G401.6 (cell line): ENCODE data around the gene AUTS2.

Source experiments
- FAIRE-seq: peaks from 2 replicates; lab custom pipeline; 2012; peaks lifted over from hg19 to GRCh38; lab: Jason Lieb, UNC

Gene AUTS2

GRCh38 chr7:69723663-69724062 is 125.4 kb downstream of the AUTS2 start:
- FAIRE-seq = no peak

GRCh38 chr7:69728304-69728703 is 130.0 kb downstream of the AUTS2 start:
- FAIRE-seq = no peak

GRCh38 chr7:69732203-69732602 is 133.9 kb downstream of the AUTS2 start:
- no peak for FAIRE-seq

GRCh38 chr7:69735582-69735981 is 137.3 kb downstream of the AUTS2 start:
- no peak for FAIRE-seq

GRCh38 chr7:69736126-69736810 is 138.0 kb downstream of the AUTS2 start:
- no peak for FAIRE-seq

GRCh38 chr7:69738396-69738951 is 140.2 kb downstream of the AUTS2 start:
- FAIRE-seq = no peak

- no peak for FAIRE-seq
These were observed 140.9 kb downstream of the AUTS2 start for GRCh38 chr7:69739190-69739589.

GRCh38 chr7:69739931-69740431 is 141.7 kb downstream of the AUTS2 start:
- no peak for FAIRE-seq

GRCh38 chr7:69742237-69742636 is 144.0 kb downstream of the AUTS2 start:
- FAIRE-seq = no peak

GRCh38 chr7:69743436-69743835 is 145.2 kb downstream of the AUTS2 start:
- FAIRE-seq = no peak

GRCh38 chr7:69744026-69744425 is 145.8 kb downstream of the AUTS2 start:
- no peak for FAIRE-seq

- FAIRE-seq = no peak
These were observed 148.1 kb downstream of the AUTS2 start for GRCh38 chr7:69746383-69746782.

- FAIRE-seq = no peak
These were observed 148.9 kb downstream of the AUTS2 start for GRCh38 chr7:69747144-69747543.

GRCh38 chr7:69748530-69748929 is 150.3 kb downstream of the AUTS2 start:
- FAIRE-seq = no peak

- no peak for FAIRE-seq
These were observed 151.2 kb downstream of the AUTS2 start for GRCh38 chr7:69749372-69749979.

GRCh38 chr7:69749994-69750393 is 151.7 kb downstream of the AUTS2 start:
- FAIRE-seq = no peak

- FAIRE-seq = no peak
These were observed 152.8 kb downstream of the AUTS2 start for GRCh38 chr7:69751026-69751425.

- no peak for FAIRE-seq
These were observed 155.7 kb downstream of the AUTS2 start for GRCh38 chr7:69753981-69754380.

GRCh38 chr7:69754476-69754875 is 156.2 kb downstream of the AUTS2 start:
- FAIRE-seq = no peak

GRCh38 chr7:69756235-69756634 is 158.0 kb downstream of the AUTS2 start:
- no peak for FAIRE-seq

GRCh38 chr7:69757528-69757927 is 159.3 kb downstream of the AUTS2 start:
- FAIRE-seq = no peak

GRCh38 chr7:69757981-69758430 is 159.7 kb downstream of the AUTS2 start:
- no peak for FAIRE-seq

- no peak for FAIRE-seq
These were observed 161.1 kb downstream of the AUTS2 start for GRCh38 chr7:69759373-69759772.
